Stimulated activated CD8-positive, alpha-beta memory T cell treated with anti-CD3 and anti-CD28 coated beads, Interleukin-7, amount 100 ng/mL, for 48 hours (primary cell): ENCODE measurements around the gene RFT1.
"Not testable (repeated sequence)": the region's sequence is repeated elsewhere in the genome, so short reads cannot be mapped to it uniquely, and the experiment has no call there.

Experiments
- DNase-seq, 2 donors: peaks; one replicate each; pipeline ENCODE4 v3.0.0-alpha.2; 2020; ENCODE audit warnings: low read depth in 1 of 2; ENCODE audit errors: extremely low read depth in 1 of 2

RFT1 gene

DNA sequence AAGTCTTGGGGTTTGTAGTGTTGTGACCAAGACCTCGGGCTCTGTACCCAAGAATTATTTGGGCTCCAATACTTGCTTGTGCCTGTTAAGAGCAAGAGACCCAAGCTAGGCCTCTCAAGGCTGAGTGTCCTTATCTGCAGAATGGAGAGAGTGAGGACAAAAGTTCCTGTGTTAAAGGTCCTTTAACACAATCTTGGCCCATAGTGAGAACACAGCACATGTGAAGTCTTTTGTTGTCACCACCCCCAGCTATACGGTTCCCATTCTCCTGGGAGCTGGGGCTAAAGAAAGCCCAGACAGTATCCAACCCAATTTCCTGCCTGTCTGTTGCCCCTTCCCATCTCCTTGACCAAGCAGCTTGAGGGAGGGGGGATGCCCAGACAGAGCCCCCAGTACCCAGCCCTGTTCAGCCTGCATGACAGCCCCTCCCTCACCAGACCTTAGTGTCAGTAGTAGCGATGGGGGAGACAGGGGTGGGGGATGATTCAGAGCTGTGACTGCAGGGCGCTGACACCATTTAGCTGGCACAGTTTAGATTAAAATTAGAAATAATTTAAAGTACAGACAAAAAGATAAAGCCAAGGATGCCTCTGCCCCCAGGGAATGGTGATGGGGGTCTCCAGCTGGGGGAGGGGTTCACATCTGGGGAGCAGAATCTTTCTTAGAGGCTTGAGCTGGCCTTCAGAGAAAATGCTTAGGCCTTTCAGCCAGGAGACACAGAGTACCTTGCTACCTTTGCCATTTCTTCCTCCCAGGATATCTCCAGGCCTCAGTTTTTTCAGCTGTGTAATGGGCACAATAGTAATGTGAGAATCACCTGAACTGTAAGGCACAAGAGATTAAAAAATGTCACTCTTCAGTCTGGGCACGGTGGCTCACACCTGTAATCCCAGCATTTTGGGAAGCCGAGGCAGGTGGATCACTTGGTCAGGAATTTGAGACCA is 33.5 kb upstream of the RFT1 start:
- no peak for DNase-seq

DNA sequence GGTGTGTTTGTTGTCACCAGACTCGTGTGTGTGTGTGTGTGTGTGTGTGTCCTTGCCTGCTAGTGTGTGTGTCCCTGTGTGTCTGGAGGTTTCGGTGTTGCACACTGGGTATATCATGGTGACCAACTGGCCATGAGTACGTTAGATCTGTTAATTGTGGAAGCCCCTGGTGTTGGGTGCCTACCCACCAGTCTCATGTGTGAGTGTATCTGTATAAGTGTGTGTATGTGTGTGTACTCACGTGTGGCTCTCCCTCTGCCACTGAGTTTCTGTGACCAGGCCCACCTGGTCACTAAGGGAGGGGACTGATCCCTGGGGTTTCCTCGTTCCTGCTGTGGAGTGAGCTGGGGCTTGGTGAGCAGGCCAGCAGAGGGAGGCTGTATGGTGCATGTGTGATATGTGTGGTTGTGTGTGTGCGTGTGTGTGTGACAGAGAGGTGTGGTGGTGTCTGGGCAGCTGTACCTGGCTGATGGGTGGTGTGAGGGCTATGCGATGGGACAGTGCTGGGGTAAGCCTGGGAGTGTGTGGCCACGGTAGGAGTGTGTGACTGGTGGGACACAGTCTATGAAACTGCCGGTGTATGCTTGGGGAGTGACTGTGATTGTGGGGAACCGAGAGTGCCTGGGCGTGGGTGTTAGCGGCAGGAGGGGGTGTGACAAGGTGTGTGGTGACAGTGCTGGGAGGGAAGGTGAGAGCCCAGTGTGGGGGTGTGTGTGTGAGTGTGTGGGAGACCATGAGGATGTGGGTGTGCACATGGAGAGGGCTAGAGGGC is 32.6 kb upstream of the RFT1 start:
- DNase-seq: peak in 1 of 2 donors; percentile 14

DNA sequence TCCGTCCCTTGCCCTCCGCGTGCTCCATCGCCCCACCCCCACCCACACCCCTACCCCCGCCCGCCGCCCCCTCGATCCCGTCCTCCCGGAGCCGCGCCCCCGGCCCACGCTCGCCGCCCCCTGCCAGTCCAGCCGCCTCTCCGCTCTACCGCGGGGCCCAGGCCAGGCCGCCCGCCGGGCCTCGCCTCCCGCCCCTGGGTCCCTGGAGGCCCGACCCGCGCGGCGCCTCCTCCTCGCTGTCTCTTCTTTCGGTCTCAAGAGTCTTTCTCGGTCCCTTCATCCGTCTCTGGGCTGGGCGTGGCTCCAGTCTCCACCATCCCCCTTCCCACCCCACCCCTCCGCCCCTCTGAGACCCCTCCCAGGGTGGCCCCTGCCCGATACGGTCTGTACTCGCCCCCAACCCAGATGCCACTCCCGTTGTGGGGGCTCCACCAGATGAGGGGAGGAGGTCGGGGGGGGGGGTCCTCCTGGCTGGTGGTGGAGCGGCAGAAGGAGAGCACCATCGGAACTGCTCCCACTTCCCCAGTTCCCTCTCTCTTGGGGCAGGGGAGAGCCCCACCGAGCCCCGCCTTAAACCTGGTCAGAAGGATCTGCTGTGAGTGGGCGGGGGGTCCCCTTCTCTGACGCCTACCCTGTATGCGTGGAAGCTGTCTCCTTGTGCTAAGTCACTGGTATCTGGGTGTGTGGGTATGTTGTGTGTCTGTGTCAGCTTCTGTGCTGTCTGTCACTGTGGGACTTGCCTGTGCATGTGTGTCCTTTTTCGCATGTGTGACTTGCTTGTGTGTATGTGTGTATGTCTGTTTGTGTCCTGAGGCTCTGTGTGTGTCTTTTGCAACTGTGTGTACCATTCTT is 31.8 kb upstream of the RFT1 start:
- DNase-seq: peak in 1 of 2 donors; percentile 21

DNA sequence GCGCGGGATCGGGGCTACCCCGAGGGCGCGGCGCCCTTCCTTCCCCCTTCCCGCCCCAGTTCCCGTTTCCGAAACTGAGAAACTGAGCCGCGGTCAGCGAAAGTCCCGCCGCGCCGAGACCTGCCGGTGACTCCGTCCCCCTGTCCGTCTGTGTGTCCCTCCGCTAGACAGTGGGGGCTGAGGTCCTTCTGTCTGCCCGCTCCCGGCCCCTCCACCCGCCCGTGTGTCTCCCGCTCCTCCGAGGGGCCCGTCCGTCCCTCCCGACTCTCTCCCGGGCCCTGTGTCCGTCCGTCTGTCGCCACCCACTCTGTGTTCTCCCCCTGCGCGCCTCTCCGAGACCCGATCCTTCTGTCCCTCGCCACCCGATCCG is 31.2 kb upstream of the RFT1 start:
- no peak for DNase-seq

DNA sequence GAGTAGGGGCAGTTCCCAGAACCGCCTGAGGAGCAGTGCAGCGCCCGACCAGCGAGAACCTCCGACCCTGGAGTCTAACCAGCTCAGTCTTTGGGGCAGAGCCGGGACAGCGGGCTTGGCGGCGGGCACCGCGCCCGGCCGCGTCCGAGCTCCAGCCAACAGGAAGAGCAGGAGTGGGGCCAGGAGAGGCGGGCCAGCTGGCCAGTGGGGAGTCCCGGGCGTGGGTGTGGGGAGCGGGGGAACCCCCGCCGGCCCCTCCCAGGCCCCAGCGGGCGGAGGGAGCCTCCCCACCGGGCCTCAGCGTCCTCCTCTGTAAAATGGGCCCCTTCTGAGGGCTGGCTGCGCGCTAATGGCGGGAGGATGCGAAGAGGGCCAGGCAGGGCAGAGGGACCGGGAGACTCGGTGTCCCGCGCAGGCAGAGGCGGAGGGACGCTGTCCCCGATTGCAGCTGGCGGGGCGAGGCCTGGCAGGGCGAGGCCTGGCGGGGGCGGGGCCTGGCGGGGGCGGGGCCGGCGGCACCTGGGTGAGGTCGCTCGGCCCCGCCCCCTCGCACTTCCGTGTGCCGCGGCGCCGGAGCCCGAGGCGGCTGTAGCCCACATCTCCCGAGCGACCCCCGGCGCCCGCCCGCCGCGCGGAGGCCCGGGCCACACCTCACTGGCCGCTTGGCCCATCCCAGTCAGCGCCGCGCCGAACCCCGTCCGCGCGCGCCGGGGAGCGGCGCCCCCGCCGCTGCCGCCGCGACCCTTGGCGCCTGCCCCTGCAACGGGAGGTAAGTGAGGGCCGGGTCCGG is 30.6 kb upstream of the RFT1 start, which contains the start of gene PRKCD:
Gene PRKCD, plus strand, starts transcription at position 550 of the 790 bp plus-strand sequence. CDS start 17,214 bp downstream, outside the sequence.
- DNase-seq: peak; percentile 54 to 59

DNA sequence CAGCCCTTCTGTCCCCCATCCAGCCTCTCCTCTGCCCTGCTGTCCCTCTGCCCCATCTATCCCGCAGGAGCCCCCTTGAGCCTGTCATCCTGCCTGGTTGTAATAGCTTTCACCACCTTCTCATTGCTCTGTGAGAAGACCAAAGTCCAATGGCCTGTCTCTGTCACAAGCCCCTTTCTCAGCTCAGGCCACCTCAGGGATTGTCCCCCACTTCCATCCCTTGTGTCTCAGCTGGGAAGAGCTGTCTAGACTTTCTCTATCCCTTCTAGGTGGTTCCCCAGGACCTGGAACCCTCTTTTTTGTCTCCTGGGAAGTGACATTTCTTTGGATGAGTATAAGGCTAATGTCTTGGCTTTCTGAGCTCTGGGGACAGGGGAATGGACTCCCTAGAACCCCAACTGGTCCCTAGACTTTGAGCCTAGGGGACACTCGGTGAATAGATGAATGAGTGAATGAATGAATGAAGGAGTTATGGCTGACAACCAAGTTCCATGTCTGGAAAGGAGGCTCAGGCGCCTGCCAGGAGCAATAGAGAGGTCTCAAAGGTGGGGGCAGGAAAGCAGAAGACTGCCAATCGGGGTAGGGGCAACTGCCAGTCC is 29.9 kb upstream of the RFT1 start:
- no peak for DNase-seq

DNA sequence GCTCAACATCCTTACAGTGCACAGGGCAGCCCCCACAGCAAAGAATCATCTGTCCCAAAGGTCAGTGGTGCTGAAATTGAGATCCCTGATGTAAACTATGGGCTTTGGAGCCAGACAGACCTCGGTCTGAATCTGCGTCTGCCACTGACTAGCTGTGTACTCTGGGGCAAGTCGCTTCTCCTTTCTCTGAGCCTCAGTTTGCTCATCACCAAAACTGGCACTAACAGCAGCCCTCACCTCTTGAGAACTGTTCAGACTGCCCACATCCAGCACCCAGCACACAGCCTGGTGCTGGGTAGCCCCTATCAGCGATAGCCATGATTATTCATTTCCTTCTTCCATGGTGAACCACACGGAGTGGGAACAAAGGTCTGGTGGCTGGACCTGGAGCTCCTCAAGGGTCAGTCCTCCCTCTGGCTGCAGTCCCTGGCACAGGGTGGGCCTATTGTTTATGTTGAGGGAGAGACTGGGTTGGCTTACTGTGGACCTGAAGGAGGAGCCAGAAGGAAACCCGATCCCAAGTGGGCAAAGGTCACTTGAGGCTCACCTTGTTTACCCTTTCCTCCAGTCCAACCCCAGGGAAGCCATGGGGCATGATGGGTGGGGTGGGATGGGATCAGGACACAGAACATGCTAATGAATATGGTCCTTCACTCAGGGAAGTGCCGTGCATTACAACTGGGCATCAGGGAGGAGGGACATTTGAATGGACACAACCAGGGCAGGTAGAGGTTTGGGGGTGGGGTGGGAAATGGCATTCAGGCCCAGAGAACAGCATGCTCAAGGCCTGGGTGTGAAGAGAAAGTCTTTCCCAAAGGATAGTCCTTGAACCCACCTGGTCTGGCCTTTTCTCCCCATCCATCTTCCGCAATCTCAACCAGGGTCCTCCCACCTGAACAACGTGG is 29.2 kb upstream of the RFT1 start:
- DNase-seq: no peak

DNA sequence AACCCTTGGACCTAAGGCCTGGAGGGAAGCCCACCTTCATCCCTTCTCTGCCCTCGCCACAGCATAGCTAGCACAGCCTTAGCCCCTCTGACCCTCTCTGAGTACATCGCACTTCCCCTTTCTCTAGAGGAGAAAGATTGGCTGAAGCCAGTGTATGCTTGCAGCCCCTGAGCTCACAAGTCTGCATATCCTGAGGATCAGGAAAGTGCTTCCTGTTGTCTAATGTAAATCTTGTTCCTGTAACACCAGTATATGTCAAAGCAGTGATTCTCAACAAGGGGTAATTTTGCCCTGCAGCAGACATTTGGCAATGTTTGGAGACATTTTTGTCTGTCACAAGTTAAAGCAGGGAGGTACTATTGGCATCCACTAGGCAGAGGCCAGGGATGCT is 28.5 kb upstream of the RFT1 start:
- DNase-seq: no peak

DNA sequence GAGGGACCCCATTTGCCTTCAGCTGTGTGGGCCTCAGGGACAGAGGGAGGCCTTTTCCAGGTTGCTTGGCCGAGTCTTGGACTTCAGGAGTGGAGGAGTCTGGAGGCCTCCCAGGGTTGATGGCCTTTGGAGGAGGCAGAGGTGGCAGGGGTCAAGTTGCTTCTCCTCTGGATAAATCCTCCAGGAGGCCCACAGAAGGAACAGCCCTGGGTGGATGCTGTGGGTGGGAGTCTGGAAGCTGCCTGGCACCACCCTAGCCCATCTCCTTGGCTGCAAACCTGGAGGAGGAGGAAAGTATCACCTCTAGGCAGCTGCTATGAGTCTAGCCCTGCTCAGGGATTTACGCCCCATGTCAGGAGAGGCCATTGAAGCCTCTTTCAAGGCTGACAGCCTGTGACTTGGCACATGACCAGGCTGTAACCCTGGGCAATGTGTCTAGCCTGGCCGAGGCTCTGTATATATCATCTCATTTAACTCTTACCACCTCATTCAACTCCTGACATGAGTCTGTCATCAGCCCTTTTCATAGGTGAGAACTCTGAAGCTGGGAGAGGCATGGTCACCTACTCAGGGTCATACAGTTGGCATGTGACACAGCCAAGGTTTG is 27.8 kb upstream of the RFT1 start:
- DNase-seq: no peak

DNA sequence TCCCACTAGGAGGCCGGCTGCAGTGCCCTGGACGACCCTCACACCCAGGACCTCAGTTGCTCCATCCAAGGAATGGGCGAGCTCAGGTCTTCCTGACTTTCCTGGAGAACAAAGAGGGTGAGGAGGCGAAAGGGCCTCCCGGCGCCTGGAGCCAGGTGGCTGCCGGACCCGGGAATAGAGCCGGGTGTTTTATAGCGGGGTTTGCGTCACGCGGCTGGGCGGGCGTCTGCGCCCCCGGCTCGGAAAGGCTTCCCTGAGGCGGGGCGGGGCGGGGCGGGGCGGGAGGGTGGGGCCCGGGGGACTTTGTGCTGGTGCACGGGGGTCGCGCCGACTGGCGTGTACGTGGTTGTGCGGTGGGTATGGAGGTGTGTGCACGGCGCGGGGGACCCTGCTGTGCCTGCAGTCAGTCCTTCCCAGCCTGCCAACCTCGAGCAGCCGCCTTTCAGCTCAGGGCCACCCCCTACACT is 26.2 kb upstream of the RFT1 start:
- DNase-seq: no peak

DNA sequence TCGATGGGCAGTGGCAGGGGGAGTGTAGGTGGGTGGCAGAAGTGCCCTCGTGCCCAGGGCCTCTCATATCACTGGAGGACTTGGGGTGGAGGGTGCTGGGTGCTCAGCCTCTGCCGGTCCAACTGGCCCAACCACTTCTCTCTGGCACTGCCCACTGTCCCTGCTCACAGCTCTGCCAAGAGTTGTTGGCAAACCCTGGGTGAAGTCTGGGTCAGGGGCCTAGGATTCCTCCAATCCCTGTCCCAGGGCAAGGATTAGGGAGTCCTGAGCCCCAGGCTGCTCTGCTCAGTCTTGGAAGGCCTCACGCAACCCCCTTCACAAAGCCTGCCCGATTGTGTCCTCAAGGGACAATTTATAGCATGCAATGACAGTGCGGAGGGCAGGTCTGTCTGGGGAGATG is 25.5 kb upstream of the RFT1 start:
- no peak for DNase-seq

DNA sequence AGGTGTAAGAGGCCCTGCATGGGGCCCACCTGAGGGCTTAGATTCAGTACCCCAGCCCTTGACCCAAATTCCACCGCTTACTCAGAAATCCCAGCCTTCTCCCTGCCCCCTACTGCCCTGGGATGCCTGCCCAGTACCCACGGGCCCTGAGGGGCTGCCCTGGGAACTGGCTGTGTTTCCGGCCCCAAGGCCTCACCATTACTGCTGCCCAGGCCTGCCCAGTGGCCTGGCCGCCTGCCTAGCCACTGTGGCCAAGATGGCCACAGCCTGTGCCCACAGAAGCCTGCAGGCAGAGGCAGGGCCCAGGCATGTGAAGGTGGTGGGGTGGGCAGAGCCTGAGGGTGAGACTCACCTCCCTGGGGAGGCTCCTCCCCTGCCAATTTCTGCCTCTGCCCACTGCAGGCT is 24.6 kb upstream of the RFT1 start:
- no peak for DNase-seq

DNA sequence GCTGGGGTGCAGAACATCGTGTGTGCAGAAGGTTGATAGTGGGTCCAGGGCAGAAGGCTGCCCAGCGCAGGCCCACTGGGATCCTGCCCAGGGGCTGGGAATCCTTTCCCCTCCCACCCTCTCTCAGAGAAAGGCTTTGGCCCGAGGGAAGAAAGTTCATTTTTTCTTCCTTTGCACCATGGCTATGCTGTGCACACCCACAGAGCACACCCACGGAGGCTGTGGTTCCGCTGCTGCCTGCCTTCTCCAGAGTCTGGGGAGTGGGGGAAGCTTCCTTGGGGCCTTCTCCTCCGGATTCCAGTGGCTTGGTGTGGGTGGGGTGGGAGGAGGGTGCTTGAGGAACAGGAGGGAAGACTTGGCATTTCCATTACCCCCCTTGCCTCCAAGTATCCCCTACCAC is 23.7 kb upstream of the RFT1 start:
- DNase-seq: no peak

DNA sequence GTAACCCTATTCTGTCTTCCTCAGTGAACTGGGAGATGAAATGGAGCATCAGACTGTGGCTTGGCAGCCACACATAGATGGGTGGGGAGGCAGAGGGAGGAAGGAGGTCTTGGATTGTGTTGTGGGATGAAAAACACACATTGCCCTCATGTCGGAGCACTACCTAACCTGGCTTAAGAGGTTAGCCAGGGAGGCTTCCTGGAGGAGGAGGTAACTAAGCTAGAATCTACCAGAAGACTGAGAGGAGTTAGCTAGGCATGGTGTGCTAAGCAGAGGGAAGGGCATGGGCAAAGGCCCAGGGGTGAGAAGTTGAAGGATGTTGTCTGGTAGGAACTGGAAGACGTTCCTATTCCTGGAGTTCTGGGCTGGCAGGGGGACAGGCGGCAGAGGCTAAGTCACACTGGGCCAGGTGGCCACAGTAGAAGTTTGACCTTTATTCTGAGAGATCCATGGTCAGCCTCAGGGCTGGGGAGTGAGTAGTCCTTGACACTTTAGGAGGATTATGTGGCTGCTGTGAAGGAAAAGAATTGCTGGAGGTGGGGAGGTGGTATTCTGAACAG is 23.1 kb upstream of the RFT1 start:
- DNase-seq: no peak

DNA sequence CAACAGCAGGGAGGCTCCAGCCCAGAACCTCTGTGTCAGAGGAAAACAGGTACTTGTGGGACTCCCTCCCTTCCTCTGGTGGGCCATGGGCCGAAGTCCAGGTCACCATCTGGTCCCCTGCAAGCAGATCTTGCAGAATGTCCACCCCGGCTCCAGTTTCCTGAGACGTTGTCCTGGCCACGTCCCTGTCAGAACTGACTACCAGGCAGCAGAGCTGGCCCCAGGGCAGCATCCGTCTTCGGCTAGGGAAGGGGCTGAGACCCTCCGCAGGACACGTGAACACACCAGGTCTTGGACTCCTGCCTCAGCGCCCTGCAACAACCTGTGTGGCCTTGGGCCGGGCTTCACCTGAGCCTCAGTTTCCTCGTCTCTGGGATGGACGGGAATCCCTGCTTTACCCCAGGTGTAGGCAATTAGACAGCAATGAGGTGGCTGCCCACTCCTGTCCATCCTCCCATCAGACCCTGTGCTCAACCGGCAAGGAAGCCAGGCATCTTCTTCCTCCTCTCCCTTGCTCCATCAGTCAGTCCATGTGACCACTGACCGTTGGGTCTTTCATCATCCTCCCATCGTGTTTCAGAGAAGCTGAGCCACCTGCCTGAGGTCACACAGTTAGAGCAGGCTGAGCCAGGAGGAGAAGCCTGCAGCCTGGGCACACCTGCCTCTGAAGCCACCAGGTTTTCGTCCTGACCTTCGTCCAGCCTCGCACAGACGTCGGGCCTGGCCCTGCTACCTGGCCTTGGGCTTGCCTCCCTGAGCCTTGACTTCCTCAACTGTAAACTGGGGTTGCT is 21.8 kb upstream of the RFT1 start:
- DNase-seq: no peak

DNA sequence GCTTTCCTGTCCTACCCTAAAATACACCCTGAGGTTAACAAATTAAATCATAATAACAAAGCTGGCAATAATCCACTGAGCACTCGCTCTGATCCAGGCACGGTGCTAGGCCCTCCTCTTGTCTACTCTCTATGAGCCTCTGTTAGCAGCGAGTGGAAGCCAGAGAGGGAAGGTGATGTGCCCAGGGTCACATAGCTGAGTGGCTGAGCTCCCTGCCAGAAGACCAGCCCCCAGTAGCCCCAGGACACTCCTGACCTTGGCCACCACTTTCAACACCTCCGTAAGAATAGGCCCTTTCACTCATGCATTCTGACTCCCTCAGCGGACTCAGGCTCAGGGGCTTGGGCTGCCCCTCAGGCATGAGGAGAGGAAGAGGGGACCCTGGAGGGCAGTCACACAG is 21.2 kb upstream of the RFT1 start:
- no peak for DNase-seq

DNA sequence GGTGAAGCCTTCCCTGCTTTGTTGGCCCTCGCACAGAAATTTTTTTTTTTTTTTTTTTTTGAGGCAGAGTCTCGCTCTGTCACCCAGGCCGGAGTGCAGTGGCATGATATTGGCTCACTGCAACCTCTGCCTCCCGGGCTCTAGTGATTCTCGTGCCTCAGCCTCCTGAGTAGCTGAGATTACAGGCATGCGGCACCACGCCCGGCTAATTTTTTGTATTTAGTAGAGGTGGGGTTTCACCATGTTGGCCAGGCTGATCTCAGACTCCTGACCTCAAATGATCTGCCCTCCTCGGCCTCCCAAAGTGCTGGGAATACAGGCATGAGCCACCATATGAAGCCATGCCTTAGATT is 20.8 kb upstream of the RFT1 start:
- DNase-seq: not testable (repeated sequence)
